Astrocyte (in vitro differentiated cells and primary cell): ENCODE measurements around the gene TAPBP. TPM values are rescaled to one million over a fixed set of nuclear protein-coding genes. Genes with fewer than 3 reads are reported as not detected.

Source experiments
- DNase-seq: peaks from one replicate; pipeline ENCODE4 v3.0.0-alpha.2; 2010; ENCODE audit warnings: low read depth
- FAIRE-seq: peaks from 2 replicates; lab custom pipeline; 2011; peaks lifted over from hg19 to GRCh38; lab: Jason Lieb, UNC
- H2AFZ ChIP-seq: 2 replicates; pipeline ENCODE4 v1.6.0; 2012; ENCODE audit warnings: low read depth, low read length, inconsistent platforms
- H3K27ac ChIP-seq: 2 replicates; pipeline ENCODE4 v1.5.1; 2011; ENCODE audit warnings: low read depth, low read length, inconsistent platforms
- H3K27me3 ChIP-seq: 2 replicates; pipeline ENCODE4 v1.6.0; 2011; ENCODE audit warnings: low read length, inconsistent platforms; ENCODE audit not compliant: insufficient read depth
- H3K36me3 ChIP-seq: 2 replicates; pipeline ENCODE4 v1.5.1; 2011; ENCODE audit warnings: low read length, inconsistent platforms; ENCODE audit not compliant: insufficient read depth
- H3K4me1 ChIP-seq: 2 replicates; pipeline ENCODE4 v1.5.1; 2011; ENCODE audit warnings: low read length, inconsistent platforms; ENCODE audit not compliant: insufficient read depth
- H3K4me2 ChIP-seq: 2 replicates; pipeline ENCODE4 v1.6.0; 2012; ENCODE audit warnings: low read length, inconsistent platforms
- H3K4me3 ChIP-seq: 2 replicates; pipeline ENCODE4 v1.5.1; 2011; ENCODE audit warnings: low read depth, mild to moderate bottlenecking, low read length, inconsistent platforms; ENCODE audit not compliant: insufficient read depth
- H3K79me2 ChIP-seq: 2 replicates; pipeline ENCODE4 v1.6.0; 2012; ENCODE audit warnings: mild to moderate bottlenecking, low read length, inconsistent platforms; ENCODE audit not compliant: insufficient read depth
- H3K9ac ChIP-seq: 2 replicates; pipeline ENCODE4 v1.6.0; 2012; ENCODE audit warnings: mild to moderate bottlenecking, low read length, inconsistent platforms
- H3K9me3 ChIP-seq: 2 replicates; pipeline ENCODE4 v1.5.1; 2012; ENCODE audit warnings: low read depth, mild to moderate bottlenecking, low read length, inconsistent platforms; ENCODE audit not compliant: insufficient read depth
- H4K20me1 ChIP-seq: 2 replicates; pipeline ENCODE4 v1.6.0; 2012; ENCODE audit warnings: low read length, inconsistent platforms; ENCODE audit not compliant: insufficient read depth
- H3K27ac Mint-ChIP-seq: one replicate; pipeline ENCODE4 v1.8.0; 2021; ENCODE audit warnings: mild to moderate bottlenecking, mixed read lengths; ENCODE audit not compliant: unreplicated experiment
- H3K27me3 Mint-ChIP-seq: one replicate; pipeline ENCODE4 v1.8.0; 2021; ENCODE audit warnings: low read depth, mixed read lengths; ENCODE audit not compliant: unreplicated experiment
- H3K36me3 Mint-ChIP-seq: one replicate; pipeline ENCODE4 v1.8.0; 2021; ENCODE audit warnings: low read depth, mixed read lengths; ENCODE audit not compliant: unreplicated experiment
- H3K4me1 Mint-ChIP-seq: one replicate; pipeline ENCODE4 v1.8.0; 2021; ENCODE audit warnings: low read depth, mixed read lengths; ENCODE audit not compliant: unreplicated experiment
- H3K4me3 Mint-ChIP-seq: one replicate; pipeline ENCODE4 v1.8.0; 2021; ENCODE audit warnings: mild to moderate bottlenecking, moderate library complexity, mixed read lengths; ENCODE audit not compliant: unreplicated experiment
- H3K9me3 Mint-ChIP-seq: one replicate; pipeline ENCODE4 v1.8.0; 2021; ENCODE audit warnings: mild to moderate bottlenecking, mixed read lengths; ENCODE audit not compliant: unreplicated experiment
- EZH2 ChIP-seq: IDR thresholded peaks from 2 replicates; pipeline ENCODE4 v1.6.1; 2012; ENCODE audit warnings: mild to moderate bottlenecking, low read length, inconsistent platforms; ENCODE audit not compliant: insufficient read depth
- total RNA-seq: library from RNA; stranded (reverse); gene quantifications from 2 replicates; pipeline ENCODE4 v1.2.1, GENCODE V29; 2021
- TF ChIP-seq, protein P1 (sequence below): IDR thresholded peaks from 2 replicates; pipeline ENCODE4 v1.5.1; 2011; ENCODE audit warnings: low read depth, mild to moderate bottlenecking, inconsistent platforms, low read length, moderate library complexity; ENCODE audit not compliant: insufficient read depth

TAPBP gene
- total RNA-seq, 1 donor from 2014 or later, result 128 TPM

DNA sequence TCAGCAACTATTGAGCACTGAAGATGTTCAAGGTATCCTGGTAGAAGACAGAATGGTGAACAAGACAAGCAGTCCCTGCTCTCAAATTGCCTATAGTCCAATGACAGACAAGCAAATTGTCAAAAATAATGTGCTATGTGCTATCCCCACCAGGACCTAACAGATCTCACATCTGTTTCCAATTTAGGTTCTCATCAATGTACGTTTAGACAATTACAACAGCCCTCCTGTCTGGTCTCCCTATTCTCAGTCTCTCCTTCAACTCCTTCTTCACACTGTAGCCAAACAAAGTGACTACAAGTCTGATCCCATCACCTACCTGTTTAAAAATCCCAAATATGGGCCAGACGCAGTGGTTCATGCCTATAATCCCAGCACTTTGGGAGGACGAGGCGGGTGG lies 7.5 kb downstream of the TAPBP start:
- peaks cover 52% of the 10 kb centered on the region for H3K79me2 ChIP-seq
- no peaks in the 10 kb centered on the region for H3K27me3 ChIP-seq
- no peak overlapping the region for H3K4me3 Mint-ChIP-seq
- no peak overlapping the region for H3K4me2 ChIP-seq
- peaks cover 4% of the 10 kb centered on the region for H3K36me3 ChIP-seq
- no peak overlapping the region for H3K9ac ChIP-seq
- H3K27ac Mint-ChIP-seq, result no peak overlapping the region
- no peaks in the 10 kb centered on the region for H3K4me1 ChIP-seq
- H3K9me3 Mint-ChIP-seq, result no peaks in the 10 kb centered on the region
- peaks cover 2% of the 10 kb centered on the region for H3K4me1 Mint-ChIP-seq
- FAIRE-seq (no peak), DNase-seq (no peak)
- H3K36me3 Mint-ChIP-seq, result peaks cover 6% of the 10 kb centered on the region
- no peaks in the 10 kb centered on the region for H3K27me3 Mint-ChIP-seq
- H3K4me3 ChIP-seq, result no peak overlapping the region
- no peaks in the 10 kb centered on the region for H3K9me3 ChIP-seq
- no peak overlapping the region for H3K27ac ChIP-seq
- H2AFZ ChIP-seq, result no peak overlapping the region
- no peak for TF ChIP-seq EZH2
- TF ChIP-seq, protein P1, sequence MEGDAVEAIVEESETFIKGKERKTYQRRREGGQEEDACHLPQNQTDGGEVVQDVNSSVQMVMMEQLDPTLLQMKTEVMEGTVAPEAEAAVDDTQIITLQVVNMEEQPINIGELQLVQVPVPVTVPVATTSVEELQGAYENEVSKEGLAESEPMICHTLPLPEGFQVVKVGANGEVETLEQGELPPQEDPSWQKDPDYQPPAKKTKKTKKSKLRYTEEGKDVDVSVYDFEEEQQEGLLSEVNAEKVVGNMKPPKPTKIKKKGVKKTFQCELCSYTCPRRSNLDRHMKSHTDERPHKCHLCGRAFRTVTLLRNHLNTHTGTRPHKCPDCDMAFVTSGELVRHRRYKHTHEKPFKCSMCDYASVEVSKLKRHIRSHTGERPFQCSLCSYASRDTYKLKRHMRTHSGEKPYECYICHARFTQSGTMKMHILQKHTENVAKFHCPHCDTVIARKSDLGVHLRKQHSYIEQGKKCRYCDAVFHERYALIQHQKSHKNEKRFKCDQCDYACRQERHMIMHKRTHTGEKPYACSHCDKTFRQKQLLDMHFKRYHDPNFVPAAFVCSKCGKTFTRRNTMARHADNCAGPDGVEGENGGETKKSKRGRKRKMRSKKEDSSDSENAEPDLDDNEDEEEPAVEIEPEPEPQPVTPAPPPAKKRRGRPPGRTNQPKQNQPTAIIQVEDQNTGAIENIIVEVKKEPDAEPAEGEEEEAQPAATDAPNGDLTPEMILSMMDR, result no peak
- peaks cover 40% of the 10 kb centered on the region for H4K20me1 ChIP-seq

DNA sequence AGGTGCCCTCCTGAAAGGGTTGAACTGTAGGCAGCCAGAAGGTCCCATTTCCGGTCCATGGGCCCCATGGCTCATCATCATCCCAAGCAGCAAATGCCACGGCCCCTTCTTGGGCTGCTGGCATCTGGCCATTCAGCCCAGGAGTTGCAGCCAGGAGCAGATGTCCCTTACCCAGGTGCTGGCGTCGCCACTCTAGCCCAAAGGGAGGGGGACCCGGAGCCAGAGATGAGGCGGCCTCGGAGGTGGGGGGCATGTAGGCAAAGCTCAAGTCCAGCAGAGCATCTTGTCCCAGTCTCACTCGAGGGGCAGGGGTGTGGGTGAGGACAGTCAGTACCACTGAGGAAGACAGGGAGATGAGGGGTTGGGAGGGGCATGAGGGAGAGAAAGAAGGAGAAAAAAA lies 8.8 kb downstream of the TAPBP start:
- H3K36me3 Mint-ChIP-seq, result peaks cover 8% of the 10 kb centered on the region
- H3K27me3 Mint-ChIP-seq, result no peaks in the 10 kb centered on the region
- FAIRE-seq, result no peak

DNA sequence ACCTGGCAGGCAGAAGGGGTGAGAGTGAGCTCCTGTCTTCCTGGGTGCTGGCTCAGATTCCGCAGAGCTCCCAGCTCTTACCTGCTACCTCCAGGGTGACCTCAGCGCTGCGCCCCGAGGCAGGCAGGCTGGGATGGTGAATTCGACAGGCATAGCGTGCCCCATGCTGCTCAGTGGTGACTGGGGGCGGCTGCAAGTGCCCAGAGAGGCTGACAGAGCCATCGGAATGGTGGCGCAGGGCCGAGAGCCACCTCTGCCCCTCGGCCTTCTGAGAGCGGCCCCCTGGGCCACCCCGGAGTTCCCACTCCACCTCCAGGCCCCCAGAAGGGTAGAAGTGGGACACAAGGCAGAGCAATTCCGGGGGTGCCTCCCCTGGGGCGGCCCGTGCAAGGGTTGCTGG lies 9.7 kb downstream of the TAPBP start:
- Histone ChIP-seq H2AFZ (no peak overlapping the region), H4K20me1 (peaks cover 48% of the 10 kb centered on the region), H3K27ac (no peak overlapping the region), H3K27me3 (no peaks in the 10 kb centered on the region), H3K4me2 (no peak overlapping the region), H3K4me1 (no peaks in the 10 kb centered on the region), H3K36me3 (peaks cover 4% of the 10 kb centered on the region), H3K9me3 (no peaks in the 10 kb centered on the region), H3K79me2 (peaks cover 47% of the 10 kb centered on the region), H3K9ac (no peak overlapping the region), H3K4me3 (no peak overlapping the region)
- Mint-ChIP-seq H3K4me3 (no peak overlapping the region), H3K27ac (no peak overlapping the region), H3K36me3 (peaks cover 11% of the 10 kb centered on the region), H3K4me1 (peaks cover 7% of the 10 kb centered on the region), H3K9me3 (no peaks in the 10 kb centered on the region), H3K27me3 (no peaks in the 10 kb centered on the region)
- DNase-seq (no peak), FAIRE-seq (no peak)
- no peak for TF ChIP-seq EZH2
- TF ChIP-seq, protein P1, result no peak

More for the DNA sequence above, 8.8 kb downstream of the TAPBP start:
- Histone ChIP-seq H3K9me3 (no peaks in the 10 kb centered on the region), H4K20me1 (peaks cover 41% of the 10 kb centered on the region), H3K79me2 (peaks cover 47% of the 10 kb centered on the region), H3K9ac (no peak overlapping the region), H3K27me3 (no peaks in the 10 kb centered on the region), H3K27ac (no peak overlapping the region), H3K4me2 (no peak overlapping the region), H3K4me1 (no peaks in the 10 kb centered on the region), H3K4me3 (no peak overlapping the region), H2AFZ (no peak overlapping the region), H3K36me3 (peaks cover 4% of the 10 kb centered on the region)
- Mint-ChIP-seq H3K4me3 (no peak overlapping the region), H3K4me1 (peaks cover 3% of the 10 kb centered on the region), H3K9me3 (no peaks in the 10 kb centered on the region), H3K27ac (no peak overlapping the region)
- TF ChIP-seq, protein P1, result no peak
- TF ChIP-seq EZH2, result no peak
- no peak for DNase-seq
